Dedifferentiated amniotic fluid mesenchymal stem cell (primary cell): ENCODE results near the gene DLGAP1.

Source experiments
- DNase-seq: peaks from one replicate; pipeline ENCODE4 v3.0.0-alpha.2; 2016; ENCODE audit errors: extremely low spot score

Gene DLGAP1

DNA sequence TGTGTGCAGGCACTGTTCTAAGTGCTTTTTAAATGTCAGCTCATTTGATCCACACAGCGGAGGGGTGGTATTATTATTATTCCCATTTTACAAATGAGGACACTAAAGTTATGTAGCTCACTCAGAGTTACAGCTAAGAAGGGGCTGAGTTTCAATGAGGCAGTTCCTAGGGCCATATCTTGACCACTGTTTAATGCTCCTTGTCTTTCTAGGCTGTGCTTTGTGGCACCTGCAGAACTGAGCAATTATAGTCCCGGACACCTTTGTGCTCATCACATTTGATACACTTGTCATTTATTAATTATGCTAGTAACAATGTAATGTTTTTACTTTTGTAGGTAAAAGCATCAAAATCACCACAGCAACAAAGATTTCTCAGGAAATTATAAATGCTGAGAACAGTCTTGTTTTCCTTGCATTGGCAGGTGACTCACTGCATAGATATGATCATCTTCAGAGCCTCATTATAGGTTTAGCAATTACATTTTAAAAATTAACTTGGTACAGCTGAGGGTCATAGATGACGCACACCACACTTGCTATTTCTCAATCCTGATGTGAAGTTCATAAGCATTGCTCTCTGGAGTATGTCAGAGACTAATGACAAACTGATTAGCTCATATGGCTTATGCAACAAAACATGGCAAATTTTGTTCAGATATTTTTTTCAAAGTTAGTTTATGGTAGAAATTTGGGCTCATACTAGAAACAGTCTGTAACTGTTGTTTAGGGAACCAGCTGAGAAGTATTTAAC, 638.3 kb downstream of the DLGAP1 start:
- peak; percentile 66 for DNase-seq

DNA sequence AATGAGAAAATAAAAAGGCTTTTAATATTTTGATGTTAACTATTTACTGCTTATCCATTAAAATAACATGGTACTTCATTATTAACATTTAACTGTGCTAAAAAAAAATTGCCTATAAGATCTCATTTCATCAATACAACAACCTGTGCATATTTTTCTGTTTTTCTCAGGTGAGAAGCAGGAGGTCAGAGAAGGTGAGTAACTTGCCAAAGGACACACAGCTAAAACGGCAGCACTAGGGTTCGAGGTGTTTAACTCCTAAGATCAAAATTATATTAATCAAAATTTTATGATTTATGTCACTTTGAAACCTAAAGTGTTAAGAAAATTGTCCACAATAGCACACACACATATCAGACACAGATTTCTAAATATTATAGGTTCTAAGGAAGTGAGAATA, 639.1 kb downstream of the DLGAP1 start:
- no peak for DNase-seq

DNA sequence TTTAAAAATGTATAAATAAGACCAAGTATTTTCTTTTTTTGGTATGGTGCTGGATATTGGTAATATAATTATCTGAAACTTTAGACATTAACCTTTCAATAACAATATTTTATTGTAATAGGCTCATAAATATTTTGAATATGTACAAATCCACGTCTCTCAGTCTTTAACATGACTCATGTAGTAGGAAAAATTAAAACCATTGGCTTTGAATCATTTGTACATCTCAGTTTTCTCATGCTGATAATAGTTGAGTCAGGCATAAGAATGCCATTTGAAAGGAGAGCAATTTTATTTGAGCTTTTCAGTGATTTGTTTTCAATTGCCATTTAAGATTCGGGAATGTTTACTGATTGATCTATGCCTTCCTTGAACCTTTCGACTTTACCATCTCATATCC, 640.3 kb downstream of the DLGAP1 start:
- DNase-seq, result no peak

DNA sequence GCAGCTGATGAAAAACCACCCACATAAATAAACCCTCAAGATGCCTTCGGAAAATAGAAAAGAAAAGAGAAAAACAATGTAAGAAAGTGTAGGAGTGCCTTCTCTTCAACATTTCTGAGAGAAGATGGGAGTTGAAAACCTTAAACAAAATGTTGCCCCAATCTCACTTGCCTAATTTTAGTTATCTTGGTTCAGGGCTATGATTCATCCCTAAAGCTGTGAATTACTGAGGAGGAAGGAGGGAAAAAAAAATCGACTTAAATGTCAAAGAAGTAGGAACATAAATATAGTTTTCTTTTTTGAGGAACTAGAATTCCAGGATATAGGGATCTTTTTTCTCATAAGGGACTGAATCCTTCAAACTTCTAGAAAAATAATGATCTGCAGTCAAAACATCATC, 644.8 kb downstream of the DLGAP1 start:
- no peak for DNase-seq

DNA sequence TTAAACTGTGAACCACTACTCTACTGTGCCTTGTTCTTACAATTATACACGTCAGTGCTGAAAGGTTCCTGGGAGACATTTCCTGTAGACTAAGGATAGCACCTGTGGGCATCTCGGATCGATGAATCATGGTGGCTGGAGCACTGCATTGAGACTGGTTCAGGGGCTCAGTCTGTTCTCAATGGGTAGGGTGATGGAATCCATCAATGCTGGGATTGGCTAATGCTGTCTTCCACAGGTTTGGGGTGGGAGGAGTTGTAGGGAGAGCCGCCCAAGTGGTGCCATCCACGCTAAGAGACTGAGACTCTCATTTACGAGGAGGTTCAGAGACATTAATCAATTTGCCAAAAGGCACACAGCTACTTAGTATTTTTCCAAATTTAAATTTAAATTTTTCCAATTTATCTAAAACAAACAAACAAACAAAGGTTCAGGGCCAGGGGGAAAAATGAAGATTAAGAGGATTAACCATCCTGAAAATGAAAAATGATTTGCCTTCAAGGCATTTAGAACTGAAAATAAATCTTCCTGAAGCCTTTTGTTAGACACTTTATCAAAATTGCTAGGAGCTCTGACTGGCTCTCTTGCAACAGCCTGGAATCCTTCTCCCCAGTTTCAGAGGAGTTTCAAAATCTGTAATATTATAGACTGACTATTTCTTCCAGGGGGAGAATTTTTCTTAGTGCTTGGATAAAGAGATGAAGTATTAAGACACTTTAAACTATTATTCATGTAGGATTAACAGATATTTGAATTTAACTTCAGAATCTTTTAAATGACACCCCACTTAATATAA, 645.9 kb downstream of the DLGAP1 start:
- no peak for DNase-seq

DNA sequence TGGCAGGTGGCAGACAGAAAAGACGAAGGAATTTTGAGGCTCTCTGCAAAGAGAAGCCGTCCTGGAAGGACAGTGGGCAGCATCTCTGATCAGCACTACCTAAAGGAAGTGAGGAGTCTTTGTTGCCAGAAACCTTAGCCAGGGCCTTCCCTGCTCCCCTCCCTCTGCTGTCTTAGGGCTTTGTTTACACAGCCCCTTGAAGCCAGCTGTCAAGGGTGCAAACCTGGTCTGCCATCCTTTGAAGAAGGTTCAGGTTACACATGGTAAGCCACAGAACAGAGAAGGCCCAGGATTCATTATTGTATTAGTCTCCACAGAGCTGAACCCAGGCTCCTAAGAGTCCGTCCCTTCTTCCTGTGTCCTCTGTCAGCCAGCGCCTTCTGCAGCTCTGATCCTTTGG, 648.5 kb downstream of the DLGAP1 start:
- DNase-seq, result no peak

DNA sequence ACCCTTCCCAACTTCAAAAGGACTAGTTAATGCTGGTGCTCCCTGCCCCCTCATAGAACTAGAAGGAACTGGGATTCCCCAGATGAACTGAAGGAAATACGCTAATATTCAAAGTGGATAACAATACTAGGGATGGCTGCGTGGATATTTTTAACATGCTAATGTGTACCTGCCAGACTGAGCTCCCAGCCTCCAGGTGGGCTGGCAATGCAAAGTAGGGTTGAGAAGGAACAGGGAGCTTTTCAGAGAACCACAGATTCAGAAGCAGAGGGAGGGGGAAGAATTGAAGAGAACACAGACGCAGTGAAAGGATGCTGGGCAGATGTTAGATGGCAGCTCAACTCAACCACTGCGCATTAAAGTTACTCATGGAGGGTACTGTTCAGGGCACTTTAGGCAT, 650.8 kb downstream of the DLGAP1 start:
- DNase-seq, result no peak

DNA sequence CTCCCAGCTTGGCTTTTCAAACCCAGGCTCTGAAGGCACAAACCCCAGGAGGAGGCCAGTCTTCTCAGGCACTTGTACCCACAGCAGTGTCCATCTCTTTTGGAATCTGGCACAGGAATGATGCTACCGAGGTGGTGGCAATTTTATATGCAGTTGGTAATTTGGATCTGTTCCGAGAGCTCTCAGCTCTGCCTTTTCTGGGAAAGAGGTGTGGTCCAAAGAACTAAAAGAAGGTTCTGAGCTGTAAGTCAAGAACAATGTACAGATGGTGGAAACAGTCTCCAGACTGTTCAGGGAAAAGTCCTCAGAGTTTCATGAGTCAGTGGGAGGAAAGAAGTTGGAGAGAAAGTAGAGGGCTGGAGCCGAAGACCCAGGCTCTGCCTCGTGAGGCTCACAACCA, 651.8 kb downstream of the DLGAP1 start:
- DNase-seq, result no peak

DNA sequence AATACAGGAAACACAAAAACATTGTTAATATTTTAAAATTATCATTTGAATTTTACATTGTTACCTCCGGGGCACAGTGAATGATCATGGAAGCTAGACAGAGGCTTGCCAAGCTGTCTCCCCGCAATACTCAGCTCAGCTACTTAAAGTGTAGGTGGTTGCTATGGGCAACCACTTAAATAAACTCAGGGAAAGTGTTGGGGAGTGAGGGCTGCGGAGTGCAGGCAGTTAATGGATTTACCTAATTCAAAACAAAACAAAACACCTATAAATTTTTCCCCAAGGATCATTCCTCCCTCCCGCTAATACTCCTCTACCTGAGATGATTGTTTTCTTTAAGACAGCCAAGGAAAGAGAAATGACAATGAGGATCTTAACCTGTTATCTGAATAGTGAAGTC, 655.6 kb downstream of the DLGAP1 start:
- no peak for DNase-seq

DNA sequence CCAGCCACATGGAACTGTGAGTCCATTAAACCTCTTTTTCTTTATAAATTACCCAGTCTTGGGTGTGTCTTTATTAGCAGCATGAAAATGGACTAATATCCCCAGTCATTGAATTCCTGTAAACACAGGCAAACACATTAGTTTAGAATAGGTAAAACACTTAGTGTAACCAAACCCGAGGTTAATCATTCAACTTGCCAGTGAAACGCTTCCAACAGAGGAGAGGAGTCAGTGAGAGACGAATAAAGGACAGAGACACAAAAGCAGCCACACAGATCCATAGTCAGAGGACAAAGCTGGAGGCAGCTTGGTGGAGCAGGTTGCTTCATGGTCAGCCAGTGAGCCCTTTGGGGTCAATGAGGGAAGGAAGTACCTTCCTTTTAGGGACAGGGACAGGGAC, 657.1 kb downstream of the DLGAP1 start:
- DNase-seq, result no peak

DNA sequence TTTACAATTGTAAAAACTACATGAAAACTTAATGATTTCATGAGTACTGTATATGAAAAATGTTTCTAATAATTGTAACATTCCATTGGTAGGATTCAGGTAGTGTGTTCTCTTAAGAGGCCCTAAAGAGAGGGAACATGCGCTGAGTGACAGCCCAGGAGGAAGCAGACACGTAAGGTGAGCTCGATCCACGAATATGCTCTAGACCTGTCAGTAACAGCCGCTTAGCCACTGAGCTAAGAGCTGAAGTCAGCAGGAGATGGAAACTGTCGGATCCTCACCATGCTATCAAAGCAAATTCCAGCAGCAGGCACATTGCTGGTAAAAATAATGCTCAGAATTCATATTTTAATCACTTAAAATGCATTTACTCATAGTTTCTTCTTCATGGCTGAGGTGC, 658.7 kb downstream of the DLGAP1 start:
- no peak for DNase-seq

DNA sequence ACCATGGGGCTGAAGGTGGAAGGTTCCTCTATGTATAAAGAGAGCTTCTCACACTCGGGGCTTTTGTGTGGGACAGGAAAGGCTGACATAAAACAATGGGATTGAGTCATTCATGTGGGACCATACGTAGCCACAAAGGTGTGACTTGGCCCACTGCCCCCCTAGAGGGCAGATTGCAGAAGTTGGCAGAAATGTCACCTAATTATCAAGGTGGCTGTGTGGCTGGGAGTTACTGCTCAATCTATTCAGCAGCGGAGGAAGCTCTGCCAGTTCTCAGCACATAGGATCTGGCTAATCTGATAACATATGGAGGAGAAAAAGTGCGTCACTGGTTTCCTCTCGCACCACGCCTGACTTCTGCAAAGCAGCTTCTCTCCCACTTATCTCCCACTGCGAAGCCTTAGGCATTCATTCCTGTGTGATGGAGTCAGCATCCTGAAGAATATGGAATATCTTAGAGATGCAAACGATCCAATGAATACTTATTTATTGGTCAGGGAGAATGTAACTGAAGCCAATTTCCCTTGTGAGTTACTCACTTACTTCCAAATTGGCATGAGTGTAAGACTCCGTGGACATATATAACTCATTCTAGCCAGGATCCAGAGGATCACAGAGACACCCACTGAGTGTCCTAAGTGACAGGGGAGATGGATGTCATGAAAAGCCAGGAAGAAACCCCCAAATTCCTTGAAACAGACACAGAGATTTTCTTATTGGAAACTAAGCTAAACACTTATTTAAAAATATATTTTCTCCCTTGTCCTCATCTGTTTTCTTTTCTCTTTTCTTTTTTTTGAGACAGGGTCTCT, 660.4 kb downstream of the DLGAP1 start:
- DNase-seq, result peak; percentile 70

DNA sequence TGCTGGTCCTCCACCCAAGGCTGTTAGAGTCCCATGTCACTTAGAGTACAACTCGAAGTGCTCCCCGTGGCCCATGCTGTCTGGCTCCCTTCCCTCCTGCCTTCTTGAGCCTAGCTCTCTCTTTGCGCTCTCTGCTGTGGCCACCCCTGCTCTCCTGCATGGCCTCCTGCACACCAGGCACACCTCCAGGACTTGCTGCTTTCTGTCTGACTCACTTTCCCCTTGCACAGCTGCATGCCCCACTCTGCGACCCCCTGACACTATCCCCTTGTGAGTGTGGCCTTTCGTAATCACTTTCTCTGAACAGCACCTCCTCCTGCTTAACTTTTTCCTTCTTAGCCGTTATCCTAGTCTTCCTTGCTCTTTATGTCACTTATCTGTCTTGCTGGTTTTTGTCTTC, 661.6 kb downstream of the DLGAP1 start:
- no peak for DNase-seq

DNA sequence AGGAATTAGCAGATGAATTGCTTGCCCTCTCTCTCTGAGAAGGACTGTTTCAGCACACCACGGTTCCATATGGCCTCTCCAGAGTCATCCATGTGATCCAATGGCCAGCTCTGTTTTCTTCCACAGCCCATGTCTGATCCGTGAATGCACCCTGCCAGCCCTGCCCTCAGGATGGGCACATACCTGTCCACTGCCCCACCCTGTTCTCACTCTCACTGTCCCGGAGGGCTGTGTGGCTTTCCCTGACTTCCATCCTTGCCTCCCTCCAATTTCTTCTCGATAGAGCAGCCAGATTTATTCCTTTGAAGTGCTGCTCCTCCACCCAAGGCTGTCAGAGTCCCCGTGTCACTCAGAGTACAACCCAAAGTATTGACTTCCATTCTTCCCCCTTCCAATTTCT, 662.0 kb downstream of the DLGAP1 start:
- DNase-seq, result no peak

DNA sequence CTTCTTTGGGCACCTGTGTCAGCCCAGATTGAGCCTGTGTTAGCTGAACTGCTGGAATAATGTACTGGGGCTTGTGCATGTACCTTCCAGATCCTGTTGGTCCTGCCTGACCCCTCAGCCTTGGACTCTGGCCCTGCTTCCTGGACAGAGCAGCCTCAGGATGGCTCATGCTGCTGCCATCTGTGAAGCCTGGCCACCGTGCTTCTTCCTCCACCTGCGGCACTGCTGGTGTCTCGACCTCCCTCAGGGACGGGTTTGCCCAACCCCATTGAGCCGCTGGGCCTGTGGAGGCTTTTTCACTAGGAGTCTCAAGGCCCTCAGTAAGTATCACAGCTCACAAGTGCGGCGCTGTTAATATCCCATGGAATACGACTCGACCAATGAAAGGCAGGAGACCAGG, 662.4 kb downstream of the DLGAP1 start:
- DNase-seq, result no peak

DNA sequence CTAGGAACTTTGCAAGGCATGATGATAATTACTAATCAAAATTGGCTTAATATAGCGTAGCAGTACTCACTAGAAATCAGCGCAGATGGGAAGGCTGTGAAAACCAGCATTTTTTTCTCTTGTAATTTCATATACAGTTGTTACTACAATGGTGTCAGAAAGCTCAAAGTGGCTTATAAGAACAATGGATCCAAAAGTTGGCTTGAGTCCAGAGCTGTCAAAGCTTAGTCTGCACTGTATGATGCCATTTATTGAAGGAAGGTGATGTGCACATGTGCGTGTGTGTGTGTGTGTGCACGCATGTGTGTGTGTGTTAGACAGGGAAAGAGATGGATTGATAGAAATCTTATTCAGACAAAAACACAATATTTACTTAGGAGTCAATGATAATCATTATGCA, 663.9 kb downstream of the DLGAP1 start:
- DNase-seq, result no peak

DNA sequence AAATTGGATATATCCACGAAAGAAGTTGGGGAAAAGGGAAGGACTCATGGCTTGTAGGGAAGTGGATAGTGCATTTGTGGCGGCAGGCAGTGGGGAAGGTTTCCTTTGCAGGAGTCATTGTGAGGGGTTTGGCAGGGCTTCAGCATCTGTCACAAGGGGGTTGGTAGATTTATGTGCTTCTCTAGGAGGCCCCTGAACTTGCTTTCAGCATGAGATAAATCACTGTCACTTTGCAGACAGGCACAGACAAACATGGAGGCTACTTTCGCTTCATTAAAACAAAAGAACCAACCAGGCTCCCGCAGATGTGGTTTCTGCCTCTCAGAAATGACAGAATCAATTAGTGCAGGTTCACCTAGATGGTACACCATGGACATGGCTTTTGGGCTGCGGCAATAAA, 664.4 kb downstream of the DLGAP1 start:
- DNase-seq, result no peak

DNA sequence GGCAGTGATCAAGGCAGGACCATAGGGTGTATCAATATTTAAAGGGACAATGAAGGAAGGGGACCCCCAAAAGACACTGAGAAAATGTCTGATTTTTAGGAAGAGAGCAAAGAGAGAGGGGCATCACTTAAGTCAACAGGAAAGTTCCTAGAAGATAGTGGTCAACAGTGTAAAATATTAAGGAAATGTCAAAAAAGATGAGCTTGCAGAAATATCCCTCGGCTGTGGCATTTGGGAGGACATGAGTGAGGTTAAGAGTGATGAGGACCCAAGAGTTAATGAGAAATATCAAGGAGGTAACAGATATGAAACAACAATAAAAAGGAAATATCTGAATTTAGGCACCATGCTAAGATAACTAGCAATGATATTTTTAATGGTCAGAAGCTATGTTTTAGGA, 665.6 kb downstream of the DLGAP1 start:
- no peak for DNase-seq

DNA sequence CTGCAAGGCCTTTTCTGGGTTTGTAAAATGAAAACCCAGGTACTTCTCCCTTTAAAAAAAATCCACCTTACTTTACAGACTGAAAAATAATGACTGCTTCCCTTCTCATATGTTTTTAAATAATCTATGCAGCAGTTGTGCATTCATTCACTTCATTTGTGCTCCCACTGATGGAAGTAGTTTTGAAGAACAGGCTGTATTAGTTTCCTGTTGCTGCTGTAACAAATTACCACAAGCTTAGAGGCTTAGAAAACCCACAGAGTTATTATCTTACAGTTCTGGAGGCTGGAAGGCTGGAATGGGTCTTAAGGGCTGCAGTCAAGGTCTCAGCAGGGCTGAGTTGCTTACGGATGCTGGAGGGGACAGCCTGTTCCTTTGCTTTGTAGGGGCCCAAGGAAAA, 670.2 kb downstream of the DLGAP1 start:
- no peak for DNase-seq

DNA sequence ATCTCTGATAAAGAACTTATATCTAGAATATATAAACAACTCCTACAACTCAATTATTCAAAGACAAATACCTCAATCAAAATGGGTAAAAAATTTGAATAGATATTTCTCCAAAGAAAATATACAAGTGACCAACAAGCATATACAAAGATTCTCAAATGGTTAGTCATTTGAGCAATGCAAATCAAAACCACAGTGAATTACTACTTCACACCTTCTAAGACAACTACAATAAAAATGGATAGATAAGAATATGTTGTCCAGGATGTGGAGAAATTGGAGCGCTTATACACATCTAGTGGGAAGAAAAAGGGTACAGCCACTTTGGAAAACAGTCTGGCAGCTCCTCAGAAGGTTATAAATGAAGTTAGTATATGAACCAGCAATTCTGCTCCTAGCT, 672.2 kb downstream of the DLGAP1 start:
- no peak for DNase-seq

DNA sequence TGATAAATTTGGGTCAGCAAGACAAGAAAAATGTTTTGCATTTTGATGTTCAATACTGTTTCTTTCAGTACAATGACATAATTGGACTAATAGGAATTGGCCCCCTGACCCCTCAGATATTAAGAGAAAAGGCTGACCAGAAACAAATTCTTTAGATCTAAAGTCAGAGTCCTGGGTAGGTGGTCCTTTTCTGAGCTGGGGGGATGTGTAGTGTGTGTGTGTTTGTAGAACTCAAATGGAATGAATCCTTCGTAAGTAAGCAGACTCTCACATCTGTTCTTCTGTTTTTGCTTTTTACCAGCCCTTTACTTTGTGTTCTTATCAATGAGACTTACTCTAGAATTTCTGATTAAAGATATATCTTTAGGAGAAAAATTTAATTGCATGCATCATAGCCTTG, 677.4 kb downstream of the DLGAP1 start:
- DNase-seq, result no peak

DNA sequence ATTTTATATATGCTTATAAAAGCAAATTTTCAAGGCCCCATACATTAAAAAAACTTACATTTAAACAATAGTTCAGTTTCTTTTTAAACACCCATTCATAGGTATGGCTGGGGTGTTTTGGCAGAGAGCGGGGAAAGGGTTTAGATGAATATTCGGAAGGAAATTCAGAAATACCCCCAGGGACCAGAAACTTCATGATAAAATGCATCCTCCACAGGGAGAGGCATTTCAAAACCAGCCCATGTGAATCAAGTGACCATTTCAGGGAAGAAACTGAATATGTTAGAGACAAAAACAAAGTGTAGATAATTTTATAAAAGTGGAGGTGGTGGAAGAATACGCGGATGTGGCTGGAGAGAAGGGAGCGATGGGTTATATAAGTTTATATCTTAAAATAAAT, 678.0 kb downstream of the DLGAP1 start:
- DNase-seq, result no peak

DNA sequence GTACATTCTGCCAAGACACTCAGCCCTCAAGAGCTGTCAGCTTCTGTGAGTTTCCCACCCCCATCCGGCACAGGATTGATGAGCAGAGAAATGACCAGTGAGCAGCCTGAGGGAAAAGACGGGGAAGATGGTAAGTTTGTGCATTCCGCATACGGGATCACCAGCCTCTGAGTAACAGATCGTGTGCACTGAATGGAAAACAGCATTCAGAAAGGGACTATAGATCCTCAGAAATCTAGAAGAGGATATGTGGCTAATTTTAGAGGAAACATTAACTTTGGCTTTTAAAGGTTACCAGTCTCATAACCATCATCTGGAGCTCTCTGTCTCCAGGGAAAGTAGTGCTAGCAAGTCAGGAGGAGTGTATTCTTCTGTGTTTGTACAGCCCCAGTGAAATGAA, 679.1 kb downstream of the DLGAP1 start:
- no peak for DNase-seq
